ENCODE results near the gene ADCY2. TPM values are rescaled to one million over a fixed set of nuclear protein-coding genes. Genes with fewer than 3 reads are reported as not detected.

Gene ADCY2
- total RNA-seq, 1 experiment from 2014 or later: 31.3 TPM

DNA sequence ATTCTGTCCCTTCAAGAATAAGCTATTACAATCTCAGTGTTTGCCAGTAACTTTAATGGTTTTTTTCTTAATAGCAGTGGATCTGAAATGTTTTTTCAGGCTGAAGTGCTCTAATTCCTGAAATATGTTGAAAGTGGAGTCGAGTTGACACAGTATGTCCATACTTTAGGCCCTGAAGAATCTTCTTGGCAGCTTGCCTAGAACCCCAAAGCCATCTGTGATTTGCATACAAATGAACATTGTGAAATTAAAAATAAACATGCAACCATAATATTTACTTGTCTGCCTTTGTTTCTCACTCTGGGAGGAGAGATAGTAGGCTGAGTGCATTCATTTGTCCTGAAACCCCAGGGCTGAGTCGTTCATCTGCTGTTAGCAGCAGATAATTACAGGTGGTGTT is 152.7 kb downstream of the ADCY2 start:
- Histone ChIP-seq H3K79me1 (ENCODE audit: insufficient read depth, low read depth, low read length, poor library complexity, severe bottlenecking) (no peaks in the 10 kb centered on the region), H3K56ac (ENCODE audit: insufficient read length, low read depth, low read length) (no peak overlapping the region), H2BK120ac (ENCODE audit: low read depth, low read length, poor library complexity, severe bottlenecking) (no peak overlapping the region), H2BK15ac (ENCODE audit: low read depth, low read length) (no peak overlapping the region), H3K4ac (ENCODE audit: low read depth, low read length) (no peak overlapping the region), H3K14ac (ENCODE audit: insufficient read depth, low read length) (no peak overlapping the region), H3K23ac (ENCODE audit: insufficient read length, low read depth, low read length) (no peak overlapping the region), H3K4me2 (ENCODE audit: insufficient read depth, insufficient read length, low read length) (no peak overlapping the region), H3K27me3 (ENCODE audit: insufficient read depth, low read length) (no peaks in the 10 kb centered on the region), H2AFZ (ENCODE audit: low read length) (no peak overlapping the region), H4K8ac (replicated peaks; ENCODE audit: insufficient read length, low read depth, low read length) (no peak overlapping the region), H3K9me3 (ENCODE audit: control insufficient read depth, low read depth, low read length) (no peaks in the 10 kb centered on the region), H3K27ac (ENCODE audit: insufficient read length, low read depth, low read length) (no peak overlapping the region), H2BK5ac (ENCODE audit: insufficient read length, low read length) (no peak overlapping the region), H3K23me2 (ENCODE audit: insufficient read length, low read depth, low read length, poor library complexity, severe bottlenecking) (no peaks in the 10 kb centered on the region), H4K91ac (ENCODE audit: insufficient read length, low read depth, low read length) (no peak overlapping the region), H4K5ac (ENCODE audit: insufficient read length, low read depth, low read length) (no peak overlapping the region), H3K9ac (ENCODE audit: extremely low read depth, insufficient read length, low read length) (no peak overlapping the region), H3K18ac (ENCODE audit: insufficient read length, low read depth, low read length) (no peak overlapping the region), H2BK12ac (ENCODE audit: insufficient read length, low read depth, low read length) (no peak overlapping the region), H3T11ph (ENCODE audit: low read length) (no peak overlapping the region), H2AK5ac (ENCODE audit: insufficient read length, low read length) (no peak overlapping the region), H2BK20ac (ENCODE audit: low read depth, low read length, poor library complexity, severe bottlenecking) (no peak overlapping the region), H4K20me1 (ENCODE audit: control insufficient read depth, insufficient read depth, insufficient read length) (no peaks in the 10 kb centered on the region), H3K79me2 (ENCODE audit: insufficient read depth, low read length) (no peaks in the 10 kb centered on the region), H3K4me1 (ENCODE audit: insufficient read depth, low read length) (no peaks in the 10 kb centered on the region)
- Mint-ChIP-seq H3K9me3 (no peaks in the 10 kb centered on the region), H3K4me1 (peaks cover under 1 to 6% of the 10 kb centered on the region in 2 experiments; a peak in 3 of 4 replicates), H3K36me3 (ENCODE audit: insufficient read depth in 1 of 3, low read depth in 3 of 3) (peaks cover 8 to 26% (median 11%) of the 10 kb centered on the region in 3 experiments; a peak in 5 of 7 replicates), H3K27ac (no peak overlapping the region), H3K4me3 (no peak overlapping the region), H3K27me3 (ENCODE audit: low read depth) (no peaks in the 10 kb centered on the region)
- TF ChIP-seq, protein P1, sequence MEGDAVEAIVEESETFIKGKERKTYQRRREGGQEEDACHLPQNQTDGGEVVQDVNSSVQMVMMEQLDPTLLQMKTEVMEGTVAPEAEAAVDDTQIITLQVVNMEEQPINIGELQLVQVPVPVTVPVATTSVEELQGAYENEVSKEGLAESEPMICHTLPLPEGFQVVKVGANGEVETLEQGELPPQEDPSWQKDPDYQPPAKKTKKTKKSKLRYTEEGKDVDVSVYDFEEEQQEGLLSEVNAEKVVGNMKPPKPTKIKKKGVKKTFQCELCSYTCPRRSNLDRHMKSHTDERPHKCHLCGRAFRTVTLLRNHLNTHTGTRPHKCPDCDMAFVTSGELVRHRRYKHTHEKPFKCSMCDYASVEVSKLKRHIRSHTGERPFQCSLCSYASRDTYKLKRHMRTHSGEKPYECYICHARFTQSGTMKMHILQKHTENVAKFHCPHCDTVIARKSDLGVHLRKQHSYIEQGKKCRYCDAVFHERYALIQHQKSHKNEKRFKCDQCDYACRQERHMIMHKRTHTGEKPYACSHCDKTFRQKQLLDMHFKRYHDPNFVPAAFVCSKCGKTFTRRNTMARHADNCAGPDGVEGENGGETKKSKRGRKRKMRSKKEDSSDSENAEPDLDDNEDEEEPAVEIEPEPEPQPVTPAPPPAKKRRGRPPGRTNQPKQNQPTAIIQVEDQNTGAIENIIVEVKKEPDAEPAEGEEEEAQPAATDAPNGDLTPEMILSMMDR (conservative IDR thresholded peaks at IDR 0.05): no peak
- DNase-seq: no peak
- WGBS (ENCODE audit: extremely low coverage, insufficient read length, low lambda C conversion rate): no CpG with 5 or more reads among the region's 2 CpGs

All from H9 (cell line).